Measurements from ENCODE around the gene MCAM. TPM values are rescaled to one million over a fixed set of nuclear protein-coding genes. Genes with fewer than 3 reads are reported as not detected.

Gene MCAM
- total and polyA plus RNA-seq, 4 donors: 2.2 to 49.6 (median 9.3) TPM

GRCh38 chr11:119309953-119310681, 6.8 kb downstream of the MCAM start:
- Histone ChIP-seq H3K4me1 (ENCODE audit: control insufficient read depth in 4 of 4, insufficient read depth in 4 of 4, low read length in 3 of 4) (peaks cover 0 to under 1% (median 0%) of the 10 kb centered on the region in 4 donors), H3K27ac (ENCODE audit: low read depth in 1 of 2, low read length in 2 of 2) (no peak overlapping the region), H3K4me3 (ENCODE audit: low read depth in 1 of 3, low read length in 3 of 3) (no peak overlapping the region), H3K36me3 (ENCODE audit: control insufficient read depth in 4 of 4, insufficient read depth in 3 of 4, low read depth in 1 of 4, low read length in 3 of 4) (peaks cover 0 to 3% (median 0%) of the 10 kb centered on the region in 4 donors), H3K27me3 (ENCODE audit: control insufficient read depth in 4 of 4, insufficient read depth in 4 of 4, low read length in 3 of 4) (no peaks in the 10 kb centered on the region), H3K9ac (ENCODE audit: low read depth in 1 of 2, low read length in 2 of 2) (no peak overlapping the region), H3K9me3 (ENCODE audit: control insufficient read depth in 4 of 4, low read length in 3 of 4) (no peaks in the 10 kb centered on the region)
- TF ChIP-seq MAX (IDR thresholded peaks at IDR 0.05) (no peak), ATF3 (IDR thresholded peaks at IDR 0.05) (no peak), REST (IDR thresholded peaks at IDR 0.05) (no peak), HNF4G (IDR thresholded peaks at IDR 0.05) (no peak), GABPA (IDR thresholded peaks at IDR 0.05 in 1 of 2, conservative IDR thresholded peaks at IDR 0.05 in 1 of 2) (no peak), CTCF (IDR thresholded peaks at IDR 0.05; ENCODE audit: low read depth, low read length, missing input control) (no peak), ZBTB33 (IDR thresholded peaks at IDR 0.05) (no peak), RAD21 (IDR thresholded peaks at IDR 0.05) (no peak)
- WGBS: 80% methylated on average over 17 of the region's 17 CpGs
- no peak for DNase-seq (ENCODE audit: low spot score)

- Histone ChIP-seq H3K27me3 (ENCODE audit: control insufficient read depth in 4 of 4, insufficient read depth in 4 of 4, low read length in 3 of 4) (no peaks in the 10 kb centered on the region), H3K4me3 (ENCODE audit: low read depth in 1 of 3, low read length in 3 of 3) (no peak overlapping the region), H3K9me3 (ENCODE audit: control insufficient read depth in 4 of 4, low read length in 3 of 4) (no peaks in the 10 kb centered on the region), H3K27ac (ENCODE audit: low read depth in 1 of 2, low read length in 2 of 2) (no peak overlapping the region), H3K9ac (ENCODE audit: low read depth in 1 of 2, low read length in 2 of 2) (no peak overlapping the region), H3K4me1 (ENCODE audit: control insufficient read depth in 4 of 4, insufficient read depth in 4 of 4, low read length in 3 of 4) (no peaks in the 10 kb centered on the region), H3K36me3 (ENCODE audit: control insufficient read depth in 4 of 4, insufficient read depth in 3 of 4, low read depth in 1 of 4, low read length in 3 of 4) (peaks cover 0 to 3% (median 0%) of the 10 kb centered on the region in 4 donors)
- 97% methylated on average over 11 of the region's 11 CpGs for WGBS
- TF ChIP-seq HNF4A (conservative IDR thresholded peaks at IDR 0.05) (no peak), FOXA1 (IDR thresholded peaks at IDR 0.05) (no peak), HNF4G (IDR thresholded peaks at IDR 0.05) (no peak), NR2F2 (IDR thresholded peaks at IDR 0.05) (no peak), JUND (IDR thresholded peaks at IDR 0.05) (no peak), ATF3 (IDR thresholded peaks at IDR 0.05) (no peak), RXRA (IDR thresholded peaks at IDR 0.05) (no peak), YY1 (IDR thresholded peaks at IDR 0.05) (no peak), SP1 (IDR thresholded peaks at IDR 0.05) (no peak), GABPA (IDR thresholded peaks at IDR 0.05 in 1 of 2, conservative IDR thresholded peaks at IDR 0.05 in 1 of 2) (no peak), FOXA2 (IDR thresholded peaks at IDR 0.05) (no peak), MAX (IDR thresholded peaks at IDR 0.05) (no peak), CTCF (IDR thresholded peaks at IDR 0.05; ENCODE audit: low read depth, low read length, missing input control) (no peak), EGR1 (IDR thresholded peaks at IDR 0.05; ENCODE audit: low read depth in 2 of 2) (no peak)
- no peak for DNase-seq (ENCODE audit: low spot score)
These were observed 7.5 kb downstream of the MCAM start for GRCh38 chr11:119309411-119309810.
